Upper lobe of left lung (tissue), 6 donors: ENCODE results near the gene FLAD1. TPM values are rescaled to one million over a fixed set of nuclear protein-coding genes. Genes with fewer than 3 reads are reported as not detected.

Experiments used
- ATAC-seq, 2 donors: fragments of 200-7000 bp; cut with Tn5 transposase; one replicate each; pipeline ENCODE4 v1.9.1; 2022; ENCODE audit warnings: mild to moderate bottlenecking in 2 of 2, moderate library complexity in 2 of 2; ENCODE audit not compliant: low FRiP score in 2 of 2
- DNase-seq, 2 donors: peaks; one replicate each; pipeline ENCODE4 v3.0.0-alpha.2; 2019 to 2020
- H3K27ac ChIP-seq, 4 donors: fragments of 200-600 bp; sonication (generic); one replicate each; pipeline ENCODE4 v1.5.1; 2016 to 2019
- H3K27me3 ChIP-seq, 4 donors: fragments of 200-600 bp; sonication (generic); one replicate each; pipeline ENCODE4 v1.5.1; 2017 to 2019
- H3K36me3 ChIP-seq, 4 donors: fragments of 200-600 bp; sonication (generic); one replicate each; pipeline ENCODE4 v1.5.1; 2016 to 2019
- H3K4me1 ChIP-seq, 4 donors: fragments of 200-600 bp; sonication (generic); one replicate each; pipeline ENCODE4 v1.5.1; 2018 to 2019
- H3K4me3 ChIP-seq, 4 donors: fragments of 200-600 bp; sonication (generic); one replicate each; pipeline ENCODE4 v1.5.1; 2017 to 2019; ENCODE audit warnings: mild to moderate bottlenecking in 2 of 4, moderate library complexity in 1 of 4
- H3K9me3 ChIP-seq, 4 donors: fragments of 200-600 bp; sonication (generic); one replicate each; pipeline ENCODE4 v1.5.1; 2018 to 2019
- EP300 ChIP-seq, 4 donors: sonication (generic); formaldehyde crosslinking; IDR thresholded peaks; one replicate each; pipeline ENCODE4 v1.5.1; 2017; ENCODE audit warnings: antibody characterized with exemption in 4 of 4, control low read depth in 2 of 4
- POLR2A ChIP-seq, 4 donors: fragments of 450-650 bp; IDR thresholded peaks; one replicate each; pipeline ENCODE4 v1.5.1; 2016 to 2017; ENCODE audit warnings: antibody characterized with exemption in 4 of 4, mild to moderate bottlenecking in 2 of 4
- POLR2AphosphoS5 ChIP-seq, 2 donors: sonication (generic); formaldehyde crosslinking; IDR thresholded peaks; one replicate each; pipeline ENCODE4 v1.5.1; 2017; ENCODE audit warnings: antibody characterized with exemption in 2 of 2
- WGBS, 2 donors: methylation state at CpG; one replicate each; pipeline ENCODE4 v1.1.5; 2017 to 2018; 5-methylcytosine and 5-hydroxymethylcytosine counted together
- total RNA-seq, 6 donors: library from RNA; depleted of rRNA in 4 of 6; stranded (reverse); fragments of >200 nt in 4 of 6; gene quantifications; one replicate each; pipeline versions ENCODE4 v1.1.0 to v1.2.1, GENCODE V29; 2016 to 2021
- TF ChIP-seq, protein P1 (sequence below), 6 experiments: fragments of 450-650 bp in 4 of 6; fragments of 200-600 bp in 2 of 6; sonication (generic) in 2 of 6; IDR thresholded peaks; one replicate each; pipeline ENCODE4 v1.5.1; 2016 to 2019; ENCODE audit warnings: antibody characterized with exemption in 6 of 6
- donor health status: DM: no; HTN: no; CAD: no; lungs with moderate emphysema.
- donor health status: DM: no; HTN: yes; CAD: no; lungs with severe emphysema.

FLAD1 gene
- total RNA-seq, 6 donors from 2014 or later, result 15.6 to 62.9 (median 29.8) TPM

- ATAC-seq, result no peak
- Histone ChIP-seq H3K36me3 (peaks cover 0 to 8% (median 4%) of the 10 kb centered on the region in 4 donors), H3K27me3 (no peaks in the 10 kb centered on the region), H3K9me3 (no peaks in the 10 kb centered on the region), H3K4me3 (peak overlapping the region in 3 of 4 donors; percentile 20 to 49 (median 44)), H3K4me1 (peaks cover 73 to 95% (median 93%) of the 10 kb centered on the region in 4 donors), H3K27ac (peak overlapping the region; percentile 93 to 100 (median 96))
- TF ChIP-seq POLR2AphosphoS5 (IDR thresholded peaks at IDR 0.05), result no peak
- TF ChIP-seq, protein P1, sequence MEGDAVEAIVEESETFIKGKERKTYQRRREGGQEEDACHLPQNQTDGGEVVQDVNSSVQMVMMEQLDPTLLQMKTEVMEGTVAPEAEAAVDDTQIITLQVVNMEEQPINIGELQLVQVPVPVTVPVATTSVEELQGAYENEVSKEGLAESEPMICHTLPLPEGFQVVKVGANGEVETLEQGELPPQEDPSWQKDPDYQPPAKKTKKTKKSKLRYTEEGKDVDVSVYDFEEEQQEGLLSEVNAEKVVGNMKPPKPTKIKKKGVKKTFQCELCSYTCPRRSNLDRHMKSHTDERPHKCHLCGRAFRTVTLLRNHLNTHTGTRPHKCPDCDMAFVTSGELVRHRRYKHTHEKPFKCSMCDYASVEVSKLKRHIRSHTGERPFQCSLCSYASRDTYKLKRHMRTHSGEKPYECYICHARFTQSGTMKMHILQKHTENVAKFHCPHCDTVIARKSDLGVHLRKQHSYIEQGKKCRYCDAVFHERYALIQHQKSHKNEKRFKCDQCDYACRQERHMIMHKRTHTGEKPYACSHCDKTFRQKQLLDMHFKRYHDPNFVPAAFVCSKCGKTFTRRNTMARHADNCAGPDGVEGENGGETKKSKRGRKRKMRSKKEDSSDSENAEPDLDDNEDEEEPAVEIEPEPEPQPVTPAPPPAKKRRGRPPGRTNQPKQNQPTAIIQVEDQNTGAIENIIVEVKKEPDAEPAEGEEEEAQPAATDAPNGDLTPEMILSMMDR (IDR thresholded peaks at IDR 0.05), result no peak
- TF ChIP-seq EP300 (IDR thresholded peaks at IDR 0.05), result no peak
- no peak for TF ChIP-seq POLR2A (IDR thresholded peaks at IDR 0.05)
- WGBS, 2 donors, result 41 to 50% methylated on average over 3 to 15 of the region's 16 CpGs
- DNase-seq, result peak; percentile 79 to 81
These were observed 25.1 kb downstream of the FLAD1 start for GRCh38 chr1:155008015-155008941.

DNA sequence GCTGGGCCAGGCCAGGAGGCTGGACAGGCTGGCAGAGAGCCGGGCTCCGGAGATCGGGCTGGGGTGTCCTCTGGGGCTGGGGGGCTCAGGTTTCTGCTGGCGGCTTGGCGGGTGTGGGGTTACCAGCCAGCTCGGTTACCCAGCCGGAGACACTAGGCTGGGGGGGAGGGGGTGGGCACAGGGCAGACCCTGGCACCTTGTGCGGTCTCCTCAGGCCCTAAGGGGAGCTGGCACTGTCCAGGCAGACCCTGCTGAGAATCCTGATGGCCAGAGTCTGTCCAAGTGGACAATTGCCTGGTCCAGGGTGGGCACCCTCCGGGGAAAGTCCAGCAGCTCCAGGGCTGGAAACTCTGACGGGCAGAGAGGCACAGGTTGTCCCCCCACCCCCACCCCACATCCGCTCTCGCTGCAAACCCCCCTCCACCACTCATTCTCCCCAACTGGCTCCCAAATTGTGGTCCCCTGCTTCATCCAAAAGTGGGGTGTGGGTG lies 26.1 kb downstream of the FLAD1 start:
- WGBS, 2 donors, result 66 to 71% methylated on average over 3 to 9 of the region's 12 CpGs
- Histone ChIP-seq H3K4me1 (peaks cover 80 to 98% (median 97%) of the 10 kb centered on the region in 4 donors), H3K36me3 (peaks cover 0 to 11% (median 5%) of the 10 kb centered on the region in 4 donors), H3K9me3 (no peaks in the 10 kb centered on the region), H3K27me3 (no peaks in the 10 kb centered on the region), H3K4me3 (peak overlapping the region in 3 of 4 donors; percentile 20 to 49 (median 44)), H3K27ac (peak overlapping the region; percentile 93 to 100 (median 96))
- ATAC-seq, result no peak
- no peak for DNase-seq
- TF ChIP-seq EP300 (IDR thresholded peaks at IDR 0.05) (no peak), POLR2A (IDR thresholded peaks at IDR 0.05) (no peak), POLR2AphosphoS5 (IDR thresholded peaks at IDR 0.05) (no peak)
- TF ChIP-seq, protein P1 (IDR thresholded peaks at IDR 0.05), result no peak

GRCh38 chr1:155009742-155010141 lies 26.6 kb downstream of the FLAD1 start:
- Histone ChIP-seq H3K36me3 (peaks cover 0 to 16% (median 9%) of the 10 kb centered on the region in 4 donors), H3K27me3 (no peaks in the 10 kb centered on the region), H3K4me3 (peak overlapping the region in 3 of 4 donors; percentile 20 to 49 (median 44)), H3K4me1 (peaks cover 76 to 94% (median 92%) of the 10 kb centered on the region in 4 donors), H3K27ac (peak overlapping the region; percentile 93 to 100 (median 96)), H3K9me3 (no peaks in the 10 kb centered on the region)
- no peak for TF ChIP-seq EP300 (IDR thresholded peaks at IDR 0.05)
- no peak for TF ChIP-seq POLR2AphosphoS5 (IDR thresholded peaks at IDR 0.05)
- TF ChIP-seq POLR2A (IDR thresholded peaks at IDR 0.05), result no peak
- TF ChIP-seq, protein P1 (IDR thresholded peaks at IDR 0.05), result no peak
- DNase-seq (no peak), ATAC-seq (no peak)
- WGBS, 2 donors, result 86% methylated on average over 5 of the region's 5 CpGs

DNA sequence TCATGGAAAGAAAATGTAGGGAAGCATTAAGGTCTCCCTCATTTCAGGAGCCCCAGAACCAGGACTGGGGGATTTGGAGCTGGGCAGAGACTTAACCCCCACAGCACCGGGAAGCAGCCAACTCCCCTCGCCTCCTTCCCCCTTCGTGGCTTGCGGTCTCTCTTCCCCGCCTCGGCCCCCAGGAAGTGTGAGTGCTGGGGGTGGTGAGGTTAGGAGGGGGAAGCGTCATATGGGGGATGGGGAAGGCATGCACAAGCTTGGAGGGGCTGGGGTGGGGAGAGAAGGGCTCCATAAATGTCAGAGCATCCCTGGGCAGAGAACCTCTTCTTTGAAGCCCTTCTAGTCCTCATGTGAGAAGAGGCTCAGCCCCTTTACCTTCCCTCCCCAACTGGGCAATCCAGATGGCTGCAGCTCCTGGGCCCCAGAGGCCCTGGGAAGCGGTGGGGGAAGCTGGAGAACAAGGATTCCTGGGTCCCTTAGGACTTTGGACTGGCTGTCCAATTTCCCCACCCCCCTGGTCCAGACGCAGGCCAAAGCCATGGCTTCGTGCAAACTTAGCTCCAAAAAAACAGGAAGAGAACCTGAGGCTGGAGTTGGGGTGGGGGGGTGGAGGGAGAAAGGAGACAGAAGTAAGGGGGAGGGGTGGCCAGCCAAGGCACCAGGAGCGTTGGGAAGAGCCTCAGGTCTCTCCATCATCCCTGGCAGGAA lies 27.2 kb downstream of the FLAD1 start:
- WGBS, 2 donors, result 40 to 52% methylated on average over 10 to 11 of the region's 11 CpGs
- ATAC-seq, result no peak

More for the DNA sequence above, 27.2 kb downstream of the FLAD1 start:
- Histone ChIP-seq H3K4me1 (peaks cover 70 to 88% (median 86%) of the 10 kb centered on the region in 4 donors), H3K9me3 (no peaks in the 10 kb centered on the region), H3K36me3 (peaks cover 4 to 22% (median 16%) of the 10 kb centered on the region in 4 donors), H3K27ac (peak overlapping the region; percentile 93 to 100 (median 96)), H3K27me3 (no peaks in the 10 kb centered on the region), H3K4me3 (peak overlapping the region in 3 of 4 donors; percentile 20 to 49 (median 44))
- no peak for DNase-seq
- TF ChIP-seq, protein P1 (IDR thresholded peaks at IDR 0.05), result no peak
- TF ChIP-seq EP300 (IDR thresholded peaks at IDR 0.05) (no peak), POLR2A (IDR thresholded peaks at IDR 0.05) (no peak), POLR2AphosphoS5 (IDR thresholded peaks at IDR 0.05) (peak in 1 of 2 donors; percentile 31)
